Astrocyte (in vitro differentiated cells and primary cell): ENCODE results near the gene GABRB1. TPM values are rescaled to one million over a fixed set of nuclear protein-coding genes. Genes with fewer than 3 reads are reported as not detected.
"Not testable (repeated sequence)": the region's sequence is repeated elsewhere in the genome, so short reads cannot be mapped to it uniquely, and the experiment has no call there.

Experiments
- DNase-seq: peaks from one replicate; pipeline ENCODE4 v3.0.0-alpha.2; 2010; ENCODE audit warnings: low read depth
- FAIRE-seq: peaks from 2 replicates; lab custom pipeline; 2011; peaks lifted over from hg19 to GRCh38; lab: Jason Lieb, UNC
- H2AFZ ChIP-seq: 2 replicates; pipeline ENCODE4 v1.6.0; 2012; ENCODE audit warnings: low read depth, low read length, inconsistent platforms
- H3K27ac ChIP-seq: 2 replicates; pipeline ENCODE4 v1.5.1; 2011; ENCODE audit warnings: low read depth, low read length, inconsistent platforms
- H3K27me3 ChIP-seq: 2 replicates; pipeline ENCODE4 v1.6.0; 2011; ENCODE audit warnings: low read length, inconsistent platforms; ENCODE audit not compliant: insufficient read depth
- H3K36me3 ChIP-seq: 2 replicates; pipeline ENCODE4 v1.5.1; 2011; ENCODE audit warnings: low read length, inconsistent platforms; ENCODE audit not compliant: insufficient read depth
- H3K4me1 ChIP-seq: 2 replicates; pipeline ENCODE4 v1.5.1; 2011; ENCODE audit warnings: low read length, inconsistent platforms; ENCODE audit not compliant: insufficient read depth
- H3K4me2 ChIP-seq: 2 replicates; pipeline ENCODE4 v1.6.0; 2012; ENCODE audit warnings: low read length, inconsistent platforms
- H3K4me3 ChIP-seq: 2 replicates; pipeline ENCODE4 v1.5.1; 2011; ENCODE audit warnings: low read depth, mild to moderate bottlenecking, low read length, inconsistent platforms; ENCODE audit not compliant: insufficient read depth
- H3K79me2 ChIP-seq: 2 replicates; pipeline ENCODE4 v1.6.0; 2012; ENCODE audit warnings: mild to moderate bottlenecking, low read length, inconsistent platforms; ENCODE audit not compliant: insufficient read depth
- H3K9ac ChIP-seq: 2 replicates; pipeline ENCODE4 v1.6.0; 2012; ENCODE audit warnings: mild to moderate bottlenecking, low read length, inconsistent platforms
- H3K9me3 ChIP-seq: 2 replicates; pipeline ENCODE4 v1.5.1; 2012; ENCODE audit warnings: low read depth, mild to moderate bottlenecking, low read length, inconsistent platforms; ENCODE audit not compliant: insufficient read depth
- H4K20me1 ChIP-seq: 2 replicates; pipeline ENCODE4 v1.6.0; 2012; ENCODE audit warnings: low read length, inconsistent platforms; ENCODE audit not compliant: insufficient read depth
- H3K27ac Mint-ChIP-seq: one replicate; pipeline ENCODE4 v1.8.0; 2021; ENCODE audit warnings: mild to moderate bottlenecking, mixed read lengths; ENCODE audit not compliant: unreplicated experiment
- H3K27me3 Mint-ChIP-seq: one replicate; pipeline ENCODE4 v1.8.0; 2021; ENCODE audit warnings: low read depth, mixed read lengths; ENCODE audit not compliant: unreplicated experiment
- H3K36me3 Mint-ChIP-seq: one replicate; pipeline ENCODE4 v1.8.0; 2021; ENCODE audit warnings: low read depth, mixed read lengths; ENCODE audit not compliant: unreplicated experiment
- H3K4me1 Mint-ChIP-seq: one replicate; pipeline ENCODE4 v1.8.0; 2021; ENCODE audit warnings: low read depth, mixed read lengths; ENCODE audit not compliant: unreplicated experiment
- H3K4me3 Mint-ChIP-seq: one replicate; pipeline ENCODE4 v1.8.0; 2021; ENCODE audit warnings: mild to moderate bottlenecking, moderate library complexity, mixed read lengths; ENCODE audit not compliant: unreplicated experiment
- H3K9me3 Mint-ChIP-seq: one replicate; pipeline ENCODE4 v1.8.0; 2021; ENCODE audit warnings: mild to moderate bottlenecking, mixed read lengths; ENCODE audit not compliant: unreplicated experiment
- CTCF ChIP-seq: IDR thresholded peaks from 2 replicates; pipeline ENCODE4 v1.5.1; 2011; ENCODE audit warnings: low read depth, mild to moderate bottlenecking, inconsistent platforms, low read length, moderate library complexity; ENCODE audit not compliant: insufficient read depth
- EZH2 ChIP-seq: IDR thresholded peaks from 2 replicates; pipeline ENCODE4 v1.6.1; 2012; ENCODE audit warnings: mild to moderate bottlenecking, low read length, inconsistent platforms; ENCODE audit not compliant: insufficient read depth
- total RNA-seq: library from RNA; stranded (reverse); gene quantifications from 2 replicates; pipeline ENCODE4 v1.2.1, GENCODE V29; 2021

GABRB1 gene
- total RNA-seq, 1 donor from 2014 or later, result not detected

- no peaks in the 10 kb centered on the region for H3K9me3 ChIP-seq
- H3K27me3 ChIP-seq, result no peaks in the 10 kb centered on the region
- H3K4me2 ChIP-seq, result no peak overlapping the region
- DNase-seq (no peak), FAIRE-seq (no peak)
- Mint-ChIP-seq H3K27me3 (no peaks in the 10 kb centered on the region), H3K36me3 (no peaks in the 10 kb centered on the region), H3K27ac (no peak overlapping the region), H3K4me1 (no peaks in the 10 kb centered on the region), H3K4me3 (no peak overlapping the region), H3K9me3 (no peaks in the 10 kb centered on the region)
- no peak overlapping the region for H3K27ac ChIP-seq
- H3K4me3 ChIP-seq, result no peak overlapping the region
- H3K79me2 ChIP-seq, result no peaks in the 10 kb centered on the region
- no peak for TF ChIP-seq CTCF
- TF ChIP-seq EZH2, result no peak
- H3K36me3 ChIP-seq, result no peaks in the 10 kb centered on the region
- no peaks in the 10 kb centered on the region for H4K20me1 ChIP-seq
- H2AFZ ChIP-seq, result no peak overlapping the region
- no peak overlapping the region for H3K9ac ChIP-seq
- H3K4me1 ChIP-seq, result no peaks in the 10 kb centered on the region
Observed at GRCh38 chr4:47278631-47279030, 247.3 kb downstream of the GABRB1 start.

GRCh38 chr4:47287735-47288134 lies 256.4 kb downstream of the GABRB1 start:
- H3K79me2 ChIP-seq, result no peaks in the 10 kb centered on the region
- no peaks in the 10 kb centered on the region for H3K36me3 ChIP-seq
- H3K4me2 ChIP-seq, result no peak overlapping the region
- FAIRE-seq (no peak), DNase-seq (peak; percentile 88)
- Mint-ChIP-seq H3K36me3 (no peaks in the 10 kb centered on the region), H3K27ac (no peak overlapping the region), H3K27me3 (no peaks in the 10 kb centered on the region), H3K4me1 (no peaks in the 10 kb centered on the region), H3K9me3 (peaks cover 5% of the 10 kb centered on the region), H3K4me3 (no peak overlapping the region)
- H3K4me3 ChIP-seq, result no peak overlapping the region
- no peaks in the 10 kb centered on the region for H4K20me1 ChIP-seq
- H3K4me1 ChIP-seq, result peaks cover 4% of the 10 kb centered on the region
- H3K27ac ChIP-seq, result no peak overlapping the region
- H3K9me3 ChIP-seq, result no peaks in the 10 kb centered on the region
- no peak overlapping the region for H2AFZ ChIP-seq
- H3K9ac ChIP-seq, result no peak overlapping the region
- no peaks in the 10 kb centered on the region for H3K27me3 ChIP-seq
- TF ChIP-seq CTCF (no peak), EZH2 (no peak)

GRCh38 chr4:47289805-47290204 lies 258.4 kb downstream of the GABRB1 start:
- H3K4me3 Mint-ChIP-seq, result no peak overlapping the region
- Histone ChIP-seq H3K4me3 (no peak overlapping the region), H2AFZ (no peak overlapping the region), H3K4me1 (peaks cover 4% of the 10 kb centered on the region), H3K36me3 (no peaks in the 10 kb centered on the region), H3K27ac (no peak overlapping the region), H3K9me3 (no peaks in the 10 kb centered on the region), H3K4me2 (no peak overlapping the region), H3K79me2 (no peaks in the 10 kb centered on the region), H3K27me3 (no peaks in the 10 kb centered on the region), H3K9ac (no peak overlapping the region), H4K20me1 (no peaks in the 10 kb centered on the region)
- H3K36me3 Mint-ChIP-seq, result no peaks in the 10 kb centered on the region
- peaks cover 11% of the 10 kb centered on the region for H3K9me3 Mint-ChIP-seq
- no peaks in the 10 kb centered on the region for H3K27me3 Mint-ChIP-seq
- H3K27ac Mint-ChIP-seq, result no peak overlapping the region
- DNase-seq, result no peak
- no peak for FAIRE-seq
- H3K4me1 Mint-ChIP-seq, result no peaks in the 10 kb centered on the region
- TF ChIP-seq CTCF, result no peak
- no peak for TF ChIP-seq EZH2

GRCh38 chr4:47290873-47291272 lies 259.5 kb downstream of the GABRB1 start:
- not testable (repeated sequence) for H3K27ac Mint-ChIP-seq, H3K36me3 Mint-ChIP-seq, FAIRE-seq

More at GRCh38 chr4:47290873-47291272, 259.5 kb downstream of the GABRB1 start:
- H3K9me3 Mint-ChIP-seq, result peaks cover 15% of the 10 kb centered on the region
- H3K79me2 ChIP-seq, H3K4me3 ChIP-seq, H4K20me1 ChIP-seq, H3K9me3 ChIP-seq, H3K9ac ChIP-seq, H3K27ac ChIP-seq, H3K27me3 ChIP-seq, H3K4me2 ChIP-seq, H3K4me3 Mint-ChIP-seq, DNase-seq, H3K4me1 ChIP-seq, H3K27me3 Mint-ChIP-seq, H2AFZ ChIP-seq, H3K36me3 ChIP-seq, H3K4me1 Mint-ChIP-seq: not testable (repeated sequence)
